Vagina (tissue), 2 donors: Measurements from ENCODE around the gene RNF5. TPM values are rescaled to one million over a fixed set of nuclear protein-coding genes. Genes with fewer than 3 reads are reported as not detected.

Experiments
- DNase-seq, 2 donors: peaks; one replicate each; pipeline ENCODE4 v3.0.0-alpha.2; 2017; ENCODE audit errors: extremely low spot score in 2 of 2
- H3K27ac ChIP-seq: fragments of 200-600 bp; sonication (generic); one replicate; pipeline ENCODE4 v1.5.1; 2019
- H3K27me3 ChIP-seq: fragments of 200-600 bp; sonication (generic); one replicate; pipeline ENCODE4 v1.5.1; 2019
- H3K36me3 ChIP-seq, 2 donors: fragments of 200-600 bp; sonication (generic); one replicate each; pipeline ENCODE4 v1.5.1; 2017 to 2019
- H3K4me1 ChIP-seq: fragments of 200-600 bp; sonication (generic); one replicate; pipeline ENCODE4 v1.5.1; 2019
- H3K4me3 ChIP-seq, 2 donors: fragments of 200-600 bp; sonication (generic); 1 replicate in 1 of 2; 2 replicates in 1 of 2; pipeline ENCODE4 v1.5.1; 2016 to 2019
- H3K9me3 ChIP-seq: fragments of 200-600 bp; sonication (generic); one replicate; pipeline ENCODE4 v1.5.1; 2019
- CTCF ChIP-seq, 3 experiments: fragments of 450-650 bp in 2 of 3; fragments of 200-600 bp in 1 of 3; sonication (generic) in 1 of 3; IDR thresholded peaks; one replicate each; pipeline ENCODE4 v1.5.1; 2017 to 2019; ENCODE audit warnings: antibody characterized with exemption in 3 of 3, mild to moderate bottlenecking in 2 of 3, moderate library complexity in 2 of 3
- POLR2A ChIP-seq, 2 donors: fragments of 450-650 bp; IDR thresholded peaks; one replicate each; pipeline ENCODE4 v1.6.1; 2017; ENCODE audit warnings: antibody characterized with exemption in 2 of 2, mild to moderate bottlenecking in 2 of 2, moderate library complexity in 2 of 2
- POLR2AphosphoS5 ChIP-seq, 2 donors: sonication (generic); formaldehyde crosslinking; IDR thresholded peaks; one replicate each; pipeline ENCODE4 v1.9.0; 2017; ENCODE audit warnings: antibody characterized with exemption in 2 of 2, mild to moderate bottlenecking in 2 of 2, low read depth in 1 of 2; ENCODE audit not compliant: insufficient read depth in 1 of 2
- intact Hi-C: fragments of 100-400 bp; cut with DNase I; formaldehyde crosslinking; loops from one replicate; pipeline ENCODE4 v1.15.1; 2023
- total RNA-seq: library from RNA; depleted of rRNA; stranded (reverse); fragments of >200 nt; gene quantifications from one replicate; pipeline ENCODE4 v1.2.3, GENCODE V29; 2016

The RNF5 gene
- total RNA-seq, 1 donor from 2014 or later: 48.4 TPM

GRCh38 chr6:32175711-32176475 is 2.3 kb upstream of the RNF5 start, which contains the start of gene AGPAT1:
TSS of gene AGPAT1 (minus strand) at chr6:32176084. CDS start at chr6:32171496, 4,588 bp downstream.
- H3K36me3 ChIP-seq: peaks cover 0 to 13% of the 10 kb centered on the region in 2 donors
- peak within 1 kb of the TSS; percentile 95 for H3K27ac ChIP-seq
- TF ChIP-seq POLR2A (IDR thresholded peaks at IDR 0.05): peak; percentile 39 to 63
- no peak for TF ChIP-seq CTCF (IDR thresholded peaks at IDR 0.05)
- peak; percentile 86 to 94 for TF ChIP-seq POLR2AphosphoS5 (IDR thresholded peaks at IDR 0.05; ENCODE audit: insufficient read depth in 1 of 2, low read depth in 1 of 2)
- H3K27me3 ChIP-seq: no peaks in the 10 kb centered on the region
- H3K9me3 ChIP-seq: no peaks in the 10 kb centered on the region
- intact Hi-C loops: loop anchor here (10.0 kb wide), 1 partner anchor 51 kb away; the partner anchor contains the start of gene ATF6B
- H3K4me1 ChIP-seq: peaks cover 45% of the 10 kb centered on the region
- peak in 1 of 2 donors; percentile 98 for DNase-seq
- H3K4me3 ChIP-seq: peak within 1 kb of the TSS; percentile 81 to 93

- Histone ChIP-seq H3K4me3 (peak overlapping the region; percentile 81 to 93), H3K4me1 (peaks cover 45% of the 10 kb centered on the region), H3K27me3 (no peaks in the 10 kb centered on the region), H3K9me3 (no peaks in the 10 kb centered on the region), H3K36me3 (peaks cover 0 to 10% of the 10 kb centered on the region in 2 donors), H3K27ac (peak overlapping the region; percentile 95)
- TF ChIP-seq CTCF (IDR thresholded peaks at IDR 0.05) (no peak), POLR2A (IDR thresholded peaks at IDR 0.05) (peak in 1 of 2 donors; percentile 7)
- no peak for DNase-seq
- intact Hi-C loops: loop anchor here (10.0 kb wide), 1 partner anchor 52 kb away; the partner anchor contains the start of gene ATF6B
These were observed 1.6 kb upstream of the RNF5 start for GRCh38 chr6:32176476-32177182.

- intact Hi-C loops: loop anchor here (10.0 kb wide), 1 partner anchor 52 kb away; the partner anchor contains the start of gene ATF6B
- no peaks in the 10 kb centered on the region for H3K9me3 ChIP-seq
- no peaks in the 10 kb centered on the region for H3K27me3 ChIP-seq
These were observed 920 bp upstream of the RNF5 start for GRCh38 chr6:32177183-32177787.

More at GRCh38 chr6:32177183-32177787, 920 bp upstream of the RNF5 start:
- Histone ChIP-seq H3K27ac (peak overlapping the region; percentile 95), H3K4me1 (peaks cover 45% of the 10 kb centered on the region), H3K36me3 (peaks cover 0 to 10% of the 10 kb centered on the region in 2 donors), H3K4me3 (peak overlapping the region; percentile 81 to 93)
- peak in 1 of 2 donors; percentile 91 for DNase-seq
- no peak for TF ChIP-seq CTCF (IDR thresholded peaks at IDR 0.05)
- no peak for TF ChIP-seq POLR2AphosphoS5 (IDR thresholded peaks at IDR 0.05; ENCODE audit: insufficient read depth in 1 of 2, low read depth in 1 of 2)
- peak in 1 of 2 donors; percentile 41 for TF ChIP-seq POLR2A (IDR thresholded peaks at IDR 0.05)
